Heart left ventricle (tissue), 16 donors: Measurements from ENCODE around the gene SLC32A1. TPM values are rescaled to one million over a fixed set of nuclear protein-coding genes. Genes with fewer than 3 reads are reported as not detected.

Source experiments
- ATAC-seq, 4 donors: fragments of 200-7000 bp; cut with Tn5 transposase; one replicate each; pipeline ENCODE4 v1.9.1; 2020 to 2022; ENCODE audit warnings: moderate library complexity in 4 of 4, mild to moderate bottlenecking in 3 of 4, moderate number of reproducible peaks in 1 of 4
- DNase-seq, 5 donors: peaks; one replicate each; pipeline ENCODE4 v3.0.0-alpha.2; 2020
- H3K27ac ChIP-seq, 12 donors: fragments of 200-600 bp; sonication (generic) in 4 of 12; one replicate each; pipeline versions ENCODE4 v1.5.0 to v1.8.0; 2016 to 2022; ENCODE audit warnings: mild to moderate bottlenecking in 2 of 12
- H3K27me3 ChIP-seq, 9 donors: fragments of 200-600 bp; sonication (generic) in 2 of 9; one replicate each; pipeline versions ENCODE4 v1.5.1 to v1.8.0; 2016 to 2022; ENCODE audit warnings: mild to moderate bottlenecking in 3 of 9
- H3K36me3 ChIP-seq, 9 donors: fragments of 200-600 bp; sonication (generic) in 2 of 9; one replicate each; pipeline versions ENCODE4 v1.5.0 to v1.8.0; 2018 to 2022; ENCODE audit warnings: mild to moderate bottlenecking in 2 of 9
- H3K4me1 ChIP-seq, 12 donors: fragments of 200-600 bp; sonication (generic) in 4 of 12; one replicate each; pipeline versions ENCODE4 v1.5.0 to v1.8.0; 2016 to 2022; ENCODE audit warnings: mild to moderate bottlenecking in 3 of 12
- H3K4me3 ChIP-seq, 12 donors: fragments of 200-600 bp; sonication (generic) in 4 of 12; one replicate each; pipeline versions ENCODE4 v1.5.0 to v1.8.0; 2017 to 2022; ENCODE audit warnings: mild to moderate bottlenecking in 9 of 12, moderate library complexity in 4 of 12
- H3K9me3 ChIP-seq, 12 donors: fragments of 200-600 bp; sonication (generic) in 4 of 12; one replicate each; pipeline versions ENCODE4 v1.5.0 to v1.8.0; 2016 to 2022; ENCODE audit warnings: mild to moderate bottlenecking in 1 of 12
- POLR2A ChIP-seq, 2 donors: fragments of 450-650 bp; IDR thresholded peaks; one replicate each; pipeline ENCODE4 v1.6.1; 2017; ENCODE audit warnings: antibody characterized with exemption in 2 of 2, mild to moderate bottlenecking in 2 of 2, moderate library complexity in 2 of 2
- WGBS, 4 donors: extraction: QIAGEN DNeasy Blood & Tissue Kit in 2 of 4; methylation state at CpG; one replicate each; pipeline versions ENCODE4 v1.1.5 to v1.1.7; 2013 to 2018; 5-methylcytosine and 5-hydroxymethylcytosine counted together
- intact Hi-C, 10 donors: fragments of 100-400 bp; cut with DNase I; formaldehyde crosslinking; loops; one replicate each; pipeline versions ENCODE4 v1.11.1 to v1.14.2; 2022
- long read RNA-seq, 3 donors: library from polyadenylated mRNA; unstranded; transcript quantifications; one replicate each; pipeline ENCODE4 v2.0.0, GENCODE V29; 2020 to 2021
- polyA plus RNA-seq, 2 donors: library from polyadenylated mRNA; stranded (reverse); fragments of 200-250 nt; gene quantifications; one replicate each; pipeline ENCODE4 v1.2.3, GENCODE V29; 2013
- total RNA-seq, 9 donors: library from RNA; depleted of rRNA in 2 of 9; stranded (reverse); fragments of >200 nt in 2 of 9; fragmentation: NEBNext Ultra II Directional in 3 of 9; extraction: Animal tissue kit (Norgen Biotek cat#: 25700) in 3 of 9; gene quantifications; one replicate each; pipeline versions ENCODE4 v1.1.0 to v1.2.4, GENCODE V29; 2016 to 2023
- TF ChIP-seq, protein P1 (sequence below), 12 donors: fragments of 200-600 bp; sonication (generic) in 4 of 12; IDR thresholded peaks; one replicate each; pipeline versions ENCODE4 v1.5.0 to v1.8.0; 2018 to 2022; ENCODE audit warnings: antibody characterized with exemption in 12 of 12, mild to moderate bottlenecking in 5 of 12
- donor health status: ischemic (EF 13 %, LVEDD 7.1; RV severe dilation, severe dysfunction).
- donor health status: healthy with polysubstance abuse.
- donor health status: DM: no; HTN: yes; CAD: no.
- donor health status: DM: no; HTN: no; CAD: no.
- donor health status: ischemic (EF 25% LVEDD 6.9; RV normal size, moderate dysfunction).
- donor health status: ischemic (EF 25% LVEDD 5.7; RV mildly dilated, moderate dysfunction).
- donor health status: healthy.
- donor health status: DM: yes; HTN: yes; CAD: no.
- donor health status: ischemic (EF 35%, LVEDD 5.7; RV mildly dilated, moderate dysfunction).
- donor health status: nonischemic (EF 11% LVEDD 7.7; RV severe dilation, severe dysfunction).
- donor health status: DM: yes; HTN: yes; CAD: no.
- donor health status: PGD.
- donor health status: ischemic (EF 29% LVEDD 5.4; RV normal size, mild dysfunction).
- donor health status: nonischemic (EF 23%, LVEDD 6.1; RV moderate dilation, normal function).

The SLC32A1 gene, protein sequence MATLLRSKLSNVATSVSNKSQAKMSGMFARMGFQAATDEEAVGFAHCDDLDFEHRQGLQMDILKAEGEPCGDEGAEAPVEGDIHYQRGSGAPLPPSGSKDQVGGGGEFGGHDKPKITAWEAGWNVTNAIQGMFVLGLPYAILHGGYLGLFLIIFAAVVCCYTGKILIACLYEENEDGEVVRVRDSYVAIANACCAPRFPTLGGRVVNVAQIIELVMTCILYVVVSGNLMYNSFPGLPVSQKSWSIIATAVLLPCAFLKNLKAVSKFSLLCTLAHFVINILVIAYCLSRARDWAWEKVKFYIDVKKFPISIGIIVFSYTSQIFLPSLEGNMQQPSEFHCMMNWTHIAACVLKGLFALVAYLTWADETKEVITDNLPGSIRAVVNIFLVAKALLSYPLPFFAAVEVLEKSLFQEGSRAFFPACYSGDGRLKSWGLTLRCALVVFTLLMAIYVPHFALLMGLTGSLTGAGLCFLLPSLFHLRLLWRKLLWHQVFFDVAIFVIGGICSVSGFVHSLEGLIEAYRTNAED
- total RNA-seq (not detected), polyA plus RNA-seq (not detected)
- long read RNA-seq, donor 1, result 0 reads
- long read RNA-seq, donor 2, result 0 reads
- long read RNA-seq, donor 3, result 0 reads

DNA sequence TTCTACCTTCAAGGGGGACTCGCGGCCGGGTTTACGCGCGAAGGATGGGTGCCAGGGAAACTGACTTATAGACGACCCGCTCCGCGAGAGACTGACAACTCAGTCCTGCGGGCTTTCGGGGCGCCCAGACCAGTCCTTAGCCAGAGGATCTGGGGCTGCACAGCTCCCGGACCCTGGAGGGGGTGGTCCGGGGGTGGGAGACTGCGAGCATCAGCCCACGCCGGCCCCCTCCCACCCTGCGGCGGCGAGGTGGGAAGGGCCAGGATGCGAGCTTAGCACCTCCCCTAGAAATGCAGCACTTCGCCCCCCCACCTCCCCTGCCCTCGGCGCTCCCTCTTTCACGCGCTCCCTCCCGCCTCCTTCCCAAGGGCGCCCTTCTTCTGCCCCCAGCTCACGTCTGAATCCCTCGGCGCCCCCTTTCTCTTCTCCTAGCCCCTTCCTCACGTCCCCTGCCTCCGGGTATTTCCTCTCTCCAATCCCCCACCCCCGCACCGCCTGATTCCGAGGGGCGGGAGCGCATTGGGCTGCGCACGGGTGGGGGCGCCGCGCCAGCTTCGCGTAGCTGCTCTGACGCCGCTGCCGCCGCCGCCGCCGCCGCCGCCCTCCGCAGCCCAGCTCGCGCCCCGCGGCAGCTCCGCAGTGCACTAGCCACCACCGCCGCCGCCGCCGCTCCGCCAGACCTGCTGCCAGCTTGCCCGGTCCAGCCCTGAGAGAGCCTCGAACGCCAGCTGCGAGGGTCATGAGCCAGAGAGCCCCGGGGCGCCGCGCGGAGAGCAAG is at the start of gene SLC32A1:
Gene SLC32A1, plus strand, starts transcription at position 639 of the 778 bp plus-strand sequence. CDS start 239 bp downstream, outside the sequence.
- 1 to 2% (median 1%) methylated on average over 35 to 76 of the region's 76 CpGs for WGBS, 4 donors
- TF ChIP-seq, protein P1, sequence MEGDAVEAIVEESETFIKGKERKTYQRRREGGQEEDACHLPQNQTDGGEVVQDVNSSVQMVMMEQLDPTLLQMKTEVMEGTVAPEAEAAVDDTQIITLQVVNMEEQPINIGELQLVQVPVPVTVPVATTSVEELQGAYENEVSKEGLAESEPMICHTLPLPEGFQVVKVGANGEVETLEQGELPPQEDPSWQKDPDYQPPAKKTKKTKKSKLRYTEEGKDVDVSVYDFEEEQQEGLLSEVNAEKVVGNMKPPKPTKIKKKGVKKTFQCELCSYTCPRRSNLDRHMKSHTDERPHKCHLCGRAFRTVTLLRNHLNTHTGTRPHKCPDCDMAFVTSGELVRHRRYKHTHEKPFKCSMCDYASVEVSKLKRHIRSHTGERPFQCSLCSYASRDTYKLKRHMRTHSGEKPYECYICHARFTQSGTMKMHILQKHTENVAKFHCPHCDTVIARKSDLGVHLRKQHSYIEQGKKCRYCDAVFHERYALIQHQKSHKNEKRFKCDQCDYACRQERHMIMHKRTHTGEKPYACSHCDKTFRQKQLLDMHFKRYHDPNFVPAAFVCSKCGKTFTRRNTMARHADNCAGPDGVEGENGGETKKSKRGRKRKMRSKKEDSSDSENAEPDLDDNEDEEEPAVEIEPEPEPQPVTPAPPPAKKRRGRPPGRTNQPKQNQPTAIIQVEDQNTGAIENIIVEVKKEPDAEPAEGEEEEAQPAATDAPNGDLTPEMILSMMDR (IDR thresholded peaks at IDR 0.05), result no peak
- no peak for TF ChIP-seq POLR2A (IDR thresholded peaks at IDR 0.05)
- H3K9me3 ChIP-seq, result no peaks in the 10 kb centered on the region
- ATAC-seq (no peak), DNase-seq (no peak)
- intact Hi-C loops, result no loop called here
- no peaks in the 10 kb centered on the region for H3K36me3 ChIP-seq
- peaks cover 0 to 55% (median 12%) of the 10 kb centered on the region in 12 donors for H3K4me1 ChIP-seq
- peaks cover 70 to 98% (median 97%) of the 10 kb centered on the region in 9 donors for H3K27me3 ChIP-seq
- H3K4me3 ChIP-seq, result peak within 1 kb of the TSS in 1 of 12 donors; percentile 15
- H3K27ac ChIP-seq, result no peak within 1 kb of the TSS

DNA sequence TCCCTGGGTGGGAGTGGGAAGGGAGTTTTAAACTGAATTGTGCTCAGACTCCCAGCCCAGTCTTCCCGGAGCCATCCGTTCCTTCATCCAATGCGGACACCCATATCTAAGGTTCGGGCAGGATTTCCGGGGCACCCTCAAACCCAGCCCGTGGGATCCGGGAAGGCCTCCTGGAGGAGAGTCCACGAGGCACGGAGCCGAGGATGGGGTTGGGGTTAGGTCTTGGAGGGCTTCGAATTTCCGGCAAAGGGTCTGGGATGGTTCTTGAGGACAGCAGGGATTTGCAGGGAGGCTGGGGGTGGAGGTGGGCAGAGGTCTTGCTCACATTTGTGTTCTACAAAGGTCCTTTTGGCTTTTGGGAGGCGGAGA is 49.5 kb upstream of the SLC32A1 start:
- WGBS, 4 donors, result 22 to 34% (median 24%) methylated on average over 13 of the region's 13 CpGs
- TF ChIP-seq POLR2A (IDR thresholded peaks at IDR 0.05), result no peak
- TF ChIP-seq, protein P1 (IDR thresholded peaks at IDR 0.05), result no peak
- no peak for ATAC-seq
- DNase-seq, result no peak
- peaks cover 2 to 60% (median 34%) of the 10 kb centered on the region in 9 donors for H3K27me3 ChIP-seq
- no peaks in the 10 kb centered on the region for H3K36me3 ChIP-seq
- no peak overlapping the region for H3K27ac ChIP-seq
- intact Hi-C loops, result no loop called here
- H3K4me3 ChIP-seq, result peak overlapping the region in 10 of 12 donors; percentile 37 to 61 (median 52)
- peaks cover 0 to 14% (median 9%) of the 10 kb centered on the region in 12 donors for H3K4me1 ChIP-seq
- no peaks in the 10 kb centered on the region for H3K9me3 ChIP-seq

DNA sequence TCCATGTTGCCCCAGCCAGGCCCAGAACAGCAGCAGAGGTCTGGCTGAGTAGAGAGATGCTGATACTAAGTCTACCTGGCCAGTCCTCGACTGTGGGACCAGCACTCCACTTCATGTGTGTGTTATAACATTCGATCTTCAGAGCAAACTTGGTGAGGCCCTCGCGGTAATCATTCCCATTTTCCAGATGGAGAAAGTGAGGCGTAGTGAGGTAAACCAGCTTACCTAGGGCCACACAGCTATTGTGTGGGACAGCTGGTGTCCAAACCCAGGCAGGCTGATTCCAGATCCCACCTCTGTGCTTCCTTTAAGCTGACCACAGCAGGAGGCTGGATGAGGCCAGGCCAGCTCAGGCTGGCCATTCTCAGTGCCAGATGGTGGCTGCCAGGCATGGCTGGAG is 47.7 kb upstream of the SLC32A1 start:
- H3K4me1 ChIP-seq, result peaks cover 0 to 14% (median 9%) of the 10 kb centered on the region in 12 donors
- DNase-seq (no peak), ATAC-seq (no peak)
- H3K9me3 ChIP-seq, result no peaks in the 10 kb centered on the region
- H3K36me3 ChIP-seq, result no peaks in the 10 kb centered on the region
- no peak overlapping the region for H3K4me3 ChIP-seq
- TF ChIP-seq, protein P1 (IDR thresholded peaks at IDR 0.05), result no peak
- intact Hi-C loops, result no loop called here
- no peak overlapping the region for H3K27ac ChIP-seq
- 77 to 96% (median 87%) methylated on average over 5 of the region's 5 CpGs for WGBS, 4 donors
- peaks cover 2 to 45% (median 27%) of the 10 kb centered on the region in 9 donors for H3K27me3 ChIP-seq
